ENCODE data around the gene DOCK11. TPM values are rescaled to one million over a fixed set of nuclear protein-coding genes. Genes with fewer than 3 reads are reported as not detected.
A peak's percentile ranks its signal among the peaks of the same experiment; 100 is the strongest.

The DOCK11 gene
- total RNA-seq, 1 donor from 2014 or later, result 0.51 TPM

DNA sequence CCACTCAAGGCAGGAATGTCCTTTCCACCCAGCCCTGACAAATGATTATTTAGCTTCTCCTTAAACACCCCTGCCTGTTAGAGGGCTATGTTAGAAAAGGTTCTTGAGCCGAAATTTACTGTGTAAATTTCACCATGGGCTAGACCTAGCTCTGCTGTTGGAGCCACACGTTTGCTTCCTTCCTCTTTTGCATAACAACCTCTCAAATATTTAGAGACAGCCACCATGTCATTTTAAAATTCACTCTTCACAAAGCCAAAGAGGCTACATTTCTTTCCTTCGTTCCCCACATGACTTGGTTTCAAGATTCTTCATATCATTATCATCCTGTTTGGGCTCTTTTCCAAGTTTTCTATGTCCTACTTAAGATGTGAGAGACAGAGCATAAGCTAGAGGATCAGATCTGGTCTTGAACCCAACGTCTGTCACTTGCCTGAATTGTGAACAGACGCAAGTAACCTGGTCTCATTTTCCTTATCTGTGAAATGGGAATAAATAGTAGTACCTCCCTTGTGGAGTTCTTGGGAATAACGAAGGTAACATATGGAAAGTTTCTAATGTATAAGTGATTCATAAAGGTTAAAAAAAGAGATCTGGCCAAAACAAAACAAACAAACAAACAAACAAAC, 6.7 kb downstream of the DOCK11 start:
- no peak for DNase-seq

DNA sequence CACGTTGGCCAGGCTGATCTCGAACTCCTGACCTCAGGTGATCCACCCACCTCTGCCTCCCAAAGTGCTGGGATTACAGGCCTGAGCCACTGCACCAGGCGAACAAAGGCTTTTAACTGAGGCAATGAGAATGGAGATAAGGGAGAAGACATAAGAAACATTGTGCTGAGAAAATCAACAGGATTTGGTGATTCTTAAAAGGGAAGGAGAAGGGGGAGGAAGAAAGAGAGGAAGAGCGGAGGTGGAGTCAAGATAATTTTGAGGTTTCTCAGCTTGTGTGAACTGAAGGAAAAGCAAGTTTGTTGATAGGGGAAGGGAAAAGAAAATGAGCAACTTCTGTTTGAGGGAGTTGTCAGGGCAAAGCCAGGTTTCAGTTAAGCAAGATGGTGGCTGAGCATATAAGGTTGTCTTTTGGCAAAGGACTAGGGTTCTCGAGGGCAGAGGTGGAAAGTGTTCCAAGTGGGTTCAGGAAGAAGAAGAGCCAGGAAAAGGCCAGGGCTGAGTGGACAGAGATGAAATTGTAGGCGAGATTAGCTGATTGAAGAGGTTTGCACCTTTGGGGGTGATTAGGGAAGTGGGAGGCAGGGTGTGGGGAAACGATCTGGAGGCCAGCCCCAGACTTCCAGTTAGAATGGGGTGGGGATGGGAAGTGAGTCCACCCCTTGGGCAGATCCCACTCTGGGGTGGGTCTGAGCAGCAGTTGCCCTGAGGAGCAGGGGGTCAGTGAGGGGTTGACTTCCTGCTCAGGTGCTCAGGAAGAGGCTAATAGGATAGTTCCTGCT, 7.8 kb downstream of the DOCK11 start:
- DNase-seq, result no peak

DNA sequence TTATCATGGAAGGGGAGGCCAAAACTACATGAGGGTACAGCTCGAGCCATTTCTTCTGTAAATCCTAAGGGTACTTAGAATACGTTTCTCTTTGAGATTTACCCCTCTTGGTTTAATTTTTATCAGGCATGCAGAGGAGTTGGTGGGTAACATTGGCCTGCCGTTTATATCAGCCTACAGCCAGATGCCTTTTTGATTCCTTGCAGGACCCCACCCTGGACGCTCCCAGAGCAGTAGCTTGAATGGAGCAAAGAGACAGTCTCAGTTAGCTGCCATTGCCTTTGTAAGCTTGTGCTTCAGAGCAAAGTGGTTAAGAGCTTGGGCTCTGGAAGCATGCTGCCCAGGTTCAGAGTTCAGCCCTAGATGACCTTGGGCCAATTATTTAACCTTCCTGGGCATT, 9.0 kb downstream of the DOCK11 start:
- no peak for DNase-seq

DNA sequence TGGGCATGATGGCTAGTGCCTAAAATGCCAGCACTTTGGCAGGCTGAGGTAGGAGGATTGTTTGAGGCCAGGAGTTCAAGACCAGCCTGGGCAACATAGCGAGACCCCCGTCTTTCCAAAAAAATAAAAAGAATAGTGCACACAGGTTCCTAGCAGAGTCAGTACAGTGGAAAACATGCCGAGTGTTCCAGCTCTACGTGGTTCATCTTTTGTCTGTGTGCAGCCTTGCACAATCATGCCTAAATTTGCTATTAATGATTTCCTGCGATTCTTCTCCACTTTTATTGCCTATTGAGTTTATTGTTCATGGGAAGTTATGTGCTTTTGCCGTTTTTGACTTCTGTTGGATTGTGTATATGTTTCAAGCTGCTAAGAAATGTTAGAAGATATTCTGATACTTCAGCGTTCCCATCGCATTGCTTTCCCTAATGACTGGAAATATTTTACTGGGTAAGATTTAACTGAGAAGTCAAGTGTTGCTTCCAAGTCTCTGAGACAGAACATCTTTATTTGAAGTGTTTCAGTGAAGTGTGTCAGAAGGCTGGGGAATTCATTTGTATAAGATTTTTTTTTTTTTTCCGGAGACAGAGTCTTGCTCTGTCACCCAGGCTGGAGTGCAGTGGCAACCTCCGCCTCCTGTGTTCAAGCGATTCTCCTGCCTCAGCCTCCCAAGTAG, 11.3 kb downstream of the DOCK11 start:
- peak; percentile 28 for DNase-seq

DNA sequence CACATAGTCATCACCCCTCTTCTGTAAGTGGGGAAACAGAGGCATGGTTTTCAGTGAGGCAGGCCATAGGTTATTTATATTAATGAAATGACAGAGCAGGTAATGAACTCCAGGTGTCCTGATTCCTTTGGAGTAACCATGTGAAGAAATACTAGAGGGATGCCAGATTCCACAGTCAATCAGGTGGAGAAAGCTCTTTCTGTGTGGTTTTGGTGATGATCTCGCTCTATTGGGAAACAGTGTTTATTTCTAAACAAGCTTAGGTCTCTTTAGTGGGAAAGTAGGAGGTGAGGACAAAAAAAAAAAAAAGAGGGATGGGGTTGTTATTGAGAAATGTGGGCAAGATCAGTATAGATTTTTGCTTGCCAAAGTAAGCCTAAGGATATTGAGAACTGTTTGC, 12.2 kb downstream of the DOCK11 start:
- DNase-seq, result no peak

- no peak for DNase-seq
Measured at GRCh38 chrX:118508221-118508620, 12.6 kb downstream of the DOCK11 start.

DNA sequence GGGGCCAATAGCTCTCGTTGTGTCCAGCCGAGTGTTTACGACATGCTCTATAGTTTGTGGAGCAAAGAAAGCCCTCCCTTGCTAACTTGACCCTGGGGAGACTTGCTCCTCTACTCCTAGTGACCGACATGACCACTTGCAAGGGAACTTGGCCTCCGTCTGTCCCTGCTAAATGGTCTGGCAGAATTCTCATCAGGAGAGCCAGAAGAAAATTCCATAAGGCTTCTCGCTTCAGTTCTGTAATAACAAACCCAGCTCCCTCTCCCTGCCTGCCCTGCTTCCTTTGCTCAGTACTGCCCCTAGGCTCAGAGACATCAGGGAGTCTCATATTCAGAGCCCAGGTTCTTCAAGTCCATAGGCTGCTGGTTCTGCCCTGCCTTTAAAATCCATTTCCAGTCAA, 13.0 kb downstream of the DOCK11 start:
- no peak for DNase-seq

- DNase-seq, result no peak
Measured at GRCh38 chrX:118510111-118510510, 14.5 kb downstream of the DOCK11 start.

DNA sequence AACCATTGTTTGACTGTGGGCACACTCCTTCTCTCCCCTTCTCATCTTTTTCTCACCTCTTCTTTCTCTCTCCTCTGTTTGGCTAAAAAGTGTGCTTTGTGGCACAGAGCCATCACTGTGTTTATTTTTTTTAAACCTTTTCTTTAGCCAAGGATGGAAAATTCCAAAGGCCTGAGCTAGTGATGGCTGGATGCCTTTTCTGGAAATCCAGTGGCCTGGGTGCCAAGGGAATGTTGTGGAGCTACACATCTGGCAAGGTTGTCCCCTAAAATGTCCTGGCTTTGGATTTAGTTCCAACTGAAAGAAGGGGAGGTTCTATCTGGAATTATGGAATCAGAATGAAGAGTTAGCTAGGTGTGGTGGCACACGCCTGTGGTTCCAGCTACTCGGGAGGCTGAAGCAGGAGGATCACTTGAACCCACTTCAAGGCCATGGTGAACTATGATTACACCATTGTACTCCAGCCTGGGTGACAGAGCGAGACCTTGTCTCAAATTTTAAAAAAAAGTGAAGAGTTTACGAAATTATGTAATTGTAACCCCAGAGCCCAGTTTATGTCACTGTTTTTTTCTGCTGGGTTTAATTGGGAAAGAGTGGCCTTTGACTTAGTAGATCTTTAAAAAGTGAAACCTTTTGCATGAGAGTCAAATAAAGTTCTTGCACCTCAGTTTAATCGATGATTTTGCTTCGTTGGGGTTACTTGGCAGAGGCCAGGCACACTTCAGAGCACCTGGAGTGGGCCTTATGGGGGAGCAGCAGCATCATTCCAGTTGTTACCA, 17.7 kb downstream of the DOCK11 start:
- no peak for DNase-seq

GRCh38 chrX:118519411-118520215, 24.0 kb downstream of the DOCK11 start:
- no peak for DNase-seq

GRCh38 chrX:118520216-118521206, 24.9 kb downstream of the DOCK11 start:
- DNase-seq, result no peak

GRCh38 chrX:118521435-118521834, 25.8 kb downstream of the DOCK11 start:
- no peak for DNase-seq

GRCh38 chrX:118522230-118522926, 26.8 kb downstream of the DOCK11 start:
- no peak for DNase-seq

- no peak for DNase-seq
Measured at GRCh38 chrX:118523920-118524319, 28.3 kb downstream of the DOCK11 start.

DNA sequence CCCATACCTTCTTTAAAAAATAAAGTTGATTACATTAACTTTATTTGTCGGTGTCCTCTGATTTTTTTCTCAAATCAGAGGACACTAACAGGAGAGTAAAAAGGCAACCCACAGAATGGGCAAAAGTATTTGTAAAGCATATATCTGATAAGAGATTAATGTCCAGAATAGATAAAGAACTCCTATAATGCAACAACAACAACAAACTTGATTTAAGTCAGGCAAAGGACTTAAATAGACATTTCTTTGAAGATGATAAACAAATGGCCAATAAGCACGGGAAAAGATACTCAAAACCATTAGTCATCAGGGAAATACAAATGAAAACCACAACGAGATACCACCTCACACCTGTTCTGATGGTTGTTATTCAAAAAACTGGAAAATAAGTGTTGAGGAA, 28.7 kb downstream of the DOCK11 start:
- DNase-seq, result no peak

DNA sequence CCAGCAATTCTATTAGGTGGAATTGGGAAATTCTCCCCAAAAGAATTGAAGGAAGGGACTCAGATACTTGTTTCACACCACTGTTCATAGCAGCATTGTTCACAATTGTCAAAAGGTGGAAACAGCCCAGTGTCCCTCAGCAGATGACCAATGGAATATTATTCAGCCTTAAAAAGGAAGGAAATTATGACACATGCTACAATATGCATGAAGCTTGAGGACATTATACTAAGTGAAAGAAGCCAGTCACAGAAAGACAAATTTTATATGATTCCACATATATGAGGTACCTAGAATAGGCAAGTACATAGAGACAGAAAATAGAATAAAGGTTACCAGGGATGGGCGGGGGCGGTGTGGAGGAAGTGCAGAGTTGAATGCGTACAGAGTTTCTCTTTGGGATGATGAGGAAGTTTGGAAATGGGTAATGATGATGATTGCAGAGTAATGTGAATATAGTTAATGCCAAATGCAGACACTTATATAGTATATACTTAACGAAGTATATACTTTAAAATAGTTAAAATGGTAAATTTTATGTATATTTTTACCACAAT, 29.6 kb downstream of the DOCK11 start:
- no peak for DNase-seq

DNA sequence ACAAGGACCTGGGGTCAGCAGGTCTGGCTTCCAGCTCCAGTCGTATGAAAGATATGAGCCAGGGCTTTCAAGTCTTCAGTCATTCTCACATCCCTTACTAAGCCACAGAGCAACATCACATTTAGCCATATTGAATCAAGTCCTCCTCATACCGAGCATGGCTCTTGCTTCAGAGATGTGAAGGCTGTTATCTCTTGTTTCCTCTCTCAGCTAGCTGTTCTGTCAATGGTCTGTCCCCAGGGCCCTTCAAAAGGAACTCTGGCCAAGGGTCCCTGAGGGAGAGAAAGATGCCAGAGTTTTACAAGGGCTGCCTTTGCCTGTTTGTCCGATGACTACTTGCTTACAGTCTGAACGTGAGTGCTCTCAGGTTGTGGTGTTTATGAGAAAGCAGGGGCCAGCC, 30.5 kb downstream of the DOCK11 start:
- no peak for DNase-seq

DNA sequence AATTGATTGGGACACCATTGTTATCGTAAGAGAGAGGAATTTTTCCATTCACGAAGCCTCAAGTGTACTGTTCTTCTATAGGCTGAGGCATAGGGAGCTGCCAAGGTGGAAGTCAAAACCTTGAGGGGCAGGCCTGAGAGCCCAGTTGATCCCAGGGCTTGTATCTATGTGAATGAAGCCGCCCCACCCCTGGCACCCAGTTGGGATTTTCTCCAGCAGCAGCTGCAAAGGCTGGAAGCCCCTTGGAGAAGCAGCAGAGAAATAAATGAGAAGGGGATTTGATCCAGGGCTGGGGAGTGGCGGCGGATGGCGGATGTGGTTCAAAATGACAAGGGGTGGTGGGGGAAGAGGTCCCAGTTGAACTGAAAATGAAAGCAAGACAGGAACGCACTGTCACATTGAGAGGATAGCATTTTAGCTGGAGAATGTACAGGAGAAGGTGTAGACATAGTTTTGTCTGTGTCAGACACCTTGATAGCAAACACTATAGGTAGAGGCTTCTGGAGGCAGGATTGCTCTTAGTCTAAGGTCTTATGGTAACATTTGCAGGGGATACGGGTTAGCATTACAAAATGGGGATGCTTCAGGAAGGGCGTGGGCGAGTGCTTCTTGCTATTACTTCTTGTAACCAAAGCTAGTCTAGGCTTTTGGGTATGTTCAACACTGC, 32.6 kb downstream of the DOCK11 start:
- DNase-seq, result no peak

DNA sequence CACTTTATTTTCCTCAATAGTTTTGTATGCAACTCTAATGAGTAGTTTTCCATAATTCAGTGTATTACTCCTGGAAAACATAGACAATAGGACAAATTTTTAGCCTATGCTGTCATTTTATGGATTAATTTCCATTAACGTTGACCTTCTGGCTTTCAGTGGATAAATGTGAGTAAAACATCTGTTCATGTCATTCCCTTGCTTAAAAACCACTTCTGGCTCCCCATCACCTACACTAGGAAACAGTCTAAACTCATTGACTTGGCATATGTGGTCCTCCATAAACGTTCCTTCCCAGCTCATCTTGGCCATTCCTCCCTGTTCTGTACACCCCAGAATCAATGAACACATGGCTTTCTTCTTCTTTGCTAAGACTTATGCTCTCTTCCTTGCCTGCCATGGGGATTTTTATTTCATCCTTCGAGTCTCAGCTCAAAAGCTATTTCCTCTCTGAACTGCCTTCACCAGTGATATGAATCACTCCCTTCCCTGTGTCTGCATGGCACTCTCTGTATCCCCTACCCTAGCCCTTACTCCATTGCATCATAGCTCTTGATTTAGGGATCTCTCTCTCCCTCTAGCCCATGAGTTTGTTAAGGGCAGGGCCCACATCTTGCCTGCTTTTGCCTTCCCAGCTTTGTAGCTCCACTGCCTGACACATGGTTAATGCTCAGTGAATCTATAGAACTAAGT, 34.8 kb downstream of the DOCK11 start:
- DNase-seq, result no peak

Measured in dermis blood vessel endothelial cell (primary cell).